Measurements from ENCODE around the gene RTF1. TPM values are rescaled to one million over a fixed set of nuclear protein-coding genes. Genes with fewer than 3 reads are reported as not detected.

Gene RTF1
- total RNA-seq, 4 donors from 2014 or later: 15.2 to 33.0 (median 23.8) TPM

DNA sequence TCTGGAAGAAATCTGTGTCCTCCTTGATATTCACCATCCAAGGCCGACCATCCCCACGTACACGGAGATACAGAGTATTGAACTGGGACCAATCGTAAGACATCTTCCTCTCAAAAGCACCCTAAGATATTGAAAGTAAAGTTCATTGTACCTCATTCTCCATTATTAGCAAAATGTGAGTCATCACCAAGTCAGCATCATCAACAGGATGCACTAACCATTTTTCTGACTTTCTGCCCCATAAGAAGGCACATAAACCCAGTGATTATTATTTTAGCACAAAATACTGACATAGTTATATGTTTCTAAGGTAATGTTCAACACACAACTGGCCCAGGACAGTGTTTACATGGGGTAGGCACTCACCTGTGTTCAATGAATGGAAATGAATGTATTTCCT lies 22.0 kb upstream of the RTF1 start:
- Histone ChIP-seq H3K27ac (no peak overlapping the region), H3K36me3 (peaks cover 0 to 35% (median 0%) of the 10 kb centered on the region in 3 donors)

GRCh38 chr15:41396111-41396510 lies 20.8 kb upstream of the RTF1 start:
- Histone ChIP-seq H3K27me3 (no peaks in the 10 kb centered on the region), H3K4me1 (peaks cover 0 to 3% (median 0%) of the 10 kb centered on the region in 4 donors), H3K27ac (no peak overlapping the region), H3K4me3 (no peak overlapping the region), H3K36me3 (peaks cover 0 to 35% (median 0%) of the 10 kb centered on the region in 3 donors), H3K9me3 (no peaks in the 10 kb centered on the region)
- TF ChIP-seq CTCF (IDR thresholded peaks at IDR 0.05): no peak
- TF ChIP-seq POLR2A (IDR thresholded peaks at IDR 0.05): no peak
- DNase-seq: no peak

More for the DNA sequence above, 22.0 kb upstream of the RTF1 start:
- no peaks in the 10 kb centered on the region for H3K4me1 ChIP-seq
- no peak overlapping the region for H3K4me3 ChIP-seq
- no peaks in the 10 kb centered on the region for H3K9me3 ChIP-seq
- TF ChIP-seq CTCF (IDR thresholded peaks at IDR 0.05) (no peak), POLR2A (IDR thresholded peaks at IDR 0.05) (no peak)
- no peaks in the 10 kb centered on the region for H3K27me3 ChIP-seq
- DNase-seq: no peak

DNA sequence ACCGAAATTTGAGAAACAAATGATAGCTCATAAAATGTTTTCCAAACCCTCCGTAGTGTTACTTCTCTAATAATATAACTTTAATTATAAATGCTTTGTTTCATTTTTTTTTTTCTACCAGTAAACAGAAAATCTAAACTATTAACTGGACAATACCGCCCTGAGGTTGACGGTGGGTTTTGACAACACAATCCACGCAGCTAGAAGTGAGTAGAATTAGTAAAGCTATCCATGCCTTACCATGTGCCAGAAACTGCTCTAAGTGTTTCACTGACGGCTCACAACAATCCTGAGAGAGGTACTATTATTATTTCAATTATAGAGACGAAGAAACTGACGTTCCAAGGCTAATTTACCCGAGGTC lies 15.0 kb upstream of the RTF1 start:
- TF ChIP-seq CTCF (IDR thresholded peaks at IDR 0.05): no peak
- TF ChIP-seq POLR2A (IDR thresholded peaks at IDR 0.05): no peak
- DNase-seq: no peak
- H3K4me1 ChIP-seq: peaks cover 0 to 14% (median 3%) of the 10 kb centered on the region in 4 donors

DNA sequence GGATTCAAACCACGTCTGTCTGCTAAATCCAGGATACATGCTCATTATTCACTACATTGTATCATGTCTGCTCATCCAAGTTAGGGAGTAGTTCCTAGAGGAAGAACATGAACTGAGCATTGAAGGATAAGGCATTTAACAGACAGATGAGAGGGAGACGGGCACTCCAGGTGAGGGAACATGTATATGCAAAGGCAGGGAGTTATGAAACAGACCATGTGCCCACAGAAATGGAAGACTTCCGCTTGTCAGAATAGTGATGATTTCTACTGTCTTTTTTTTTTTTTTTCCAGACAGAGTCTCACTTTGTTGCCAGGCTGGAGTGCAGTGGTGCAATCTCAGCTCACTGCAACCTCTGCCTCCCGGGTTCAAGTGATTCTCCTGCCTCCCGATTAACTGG lies 9.6 kb upstream of the RTF1 start:
- Histone ChIP-seq H3K4me3 (no peak overlapping the region), H3K4me1 (peaks cover 0 to 6% (median 3%) of the 10 kb centered on the region in 4 donors), H3K9me3 (no peaks in the 10 kb centered on the region), H3K27me3 (no peaks in the 10 kb centered on the region), H3K27ac (no peak overlapping the region), H3K36me3 (no peaks in the 10 kb centered on the region)
- DNase-seq: no peak
- TF ChIP-seq POLR2A (IDR thresholded peaks at IDR 0.05) (no peak), CTCF (IDR thresholded peaks at IDR 0.05) (no peak)

More for the DNA sequence above, 15.0 kb upstream of the RTF1 start:
- Histone ChIP-seq H3K36me3 (no peaks in the 10 kb centered on the region), H3K4me3 (peak overlapping the region; percentile 74 to 90 (median 84)), H3K27me3 (no peaks in the 10 kb centered on the region), H3K27ac (peak overlapping the region; percentile 86 to 91 (median 87)), H3K9me3 (no peaks in the 10 kb centered on the region)

DNA sequence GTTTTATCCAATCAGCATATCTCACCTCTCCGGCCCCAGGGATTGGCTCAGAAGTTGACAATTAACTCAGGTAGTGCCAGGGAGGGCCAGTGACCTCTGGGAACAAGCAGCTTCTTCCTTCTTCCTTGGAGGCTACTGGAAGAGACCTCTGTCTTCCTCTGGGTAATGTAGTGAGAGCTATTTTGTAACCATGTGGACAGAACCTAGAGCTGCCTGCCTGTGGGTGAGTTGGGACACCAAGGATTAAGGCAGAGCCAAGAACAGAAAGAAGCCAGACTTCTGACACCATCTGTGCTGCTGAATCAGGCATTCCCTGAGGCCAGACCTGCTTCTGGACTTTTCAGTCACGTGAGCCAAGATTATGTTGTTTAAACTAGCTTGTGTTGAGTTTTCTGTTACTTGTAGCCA lies 8.7 kb upstream of the RTF1 start:
- no peaks in the 10 kb centered on the region for H3K27me3 ChIP-seq
- TF ChIP-seq CTCF (IDR thresholded peaks at IDR 0.05) (no peak), POLR2A (IDR thresholded peaks at IDR 0.05) (no peak)
- DNase-seq: no peak
- H3K36me3 ChIP-seq: no peaks in the 10 kb centered on the region
- no peak overlapping the region for H3K4me3 ChIP-seq
- peak overlapping the region in 1 of 4 donors; percentile 18 for H3K27ac ChIP-seq
- no peaks in the 10 kb centered on the region for H3K9me3 ChIP-seq
- H3K4me1 ChIP-seq: peaks cover 0 to 2% (median under 1%) of the 10 kb centered on the region in 4 donors

DNA sequence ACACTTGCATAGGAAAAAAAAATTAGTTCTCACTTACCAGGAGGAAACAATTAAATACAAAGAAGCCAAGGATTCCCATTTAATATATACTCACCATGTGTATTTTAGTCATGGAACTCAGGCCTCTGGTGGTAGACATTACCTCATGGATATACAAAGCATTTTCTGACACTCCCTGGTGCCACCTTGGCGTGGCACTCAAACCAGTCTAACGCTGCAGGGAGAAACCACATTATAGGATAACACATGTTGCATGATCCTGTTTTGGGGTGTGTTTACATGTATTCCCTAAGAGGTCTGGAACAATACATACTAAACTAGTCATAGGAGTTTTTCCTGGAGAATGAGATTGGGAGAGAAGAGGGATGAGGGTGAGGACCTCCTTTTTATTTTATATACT lies 5.9 kb upstream of the RTF1 start:
- H3K27ac ChIP-seq: no peak overlapping the region
- no peaks in the 10 kb centered on the region for H3K36me3 ChIP-seq
- TF ChIP-seq CTCF (IDR thresholded peaks at IDR 0.05): no peak
- TF ChIP-seq POLR2A (IDR thresholded peaks at IDR 0.05): no peak
- DNase-seq: no peak
- no peaks in the 10 kb centered on the region for H3K4me1 ChIP-seq
- no peaks in the 10 kb centered on the region for H3K9me3 ChIP-seq
- H3K4me3 ChIP-seq: no peak overlapping the region
- H3K27me3 ChIP-seq: no peaks in the 10 kb centered on the region

Measured in Peyer's patch (tissue), 4 donors.